CD4-positive, alpha-beta T cell treated with Interleukin-4 for 4 hours (primary cell): Measurements from ENCODE around the gene A1CF.
"Not testable (repeated sequence)": the region's sequence is repeated elsewhere in the genome, so short reads cannot be mapped to it uniquely, and the experiment has no call there.

Source experiments
- DNase-seq: peaks from one replicate; pipeline ENCODE4 v3.0.0-alpha.2; 2020

The A1CF gene

GRCh38 chr10:50857579-50857978 lies 27.8 kb downstream of the A1CF start:
- DNase-seq = no peak

GRCh38 chr10:50855461-50855860 lies 30.0 kb downstream of the A1CF start:
- DNase-seq = no peak

DNA sequence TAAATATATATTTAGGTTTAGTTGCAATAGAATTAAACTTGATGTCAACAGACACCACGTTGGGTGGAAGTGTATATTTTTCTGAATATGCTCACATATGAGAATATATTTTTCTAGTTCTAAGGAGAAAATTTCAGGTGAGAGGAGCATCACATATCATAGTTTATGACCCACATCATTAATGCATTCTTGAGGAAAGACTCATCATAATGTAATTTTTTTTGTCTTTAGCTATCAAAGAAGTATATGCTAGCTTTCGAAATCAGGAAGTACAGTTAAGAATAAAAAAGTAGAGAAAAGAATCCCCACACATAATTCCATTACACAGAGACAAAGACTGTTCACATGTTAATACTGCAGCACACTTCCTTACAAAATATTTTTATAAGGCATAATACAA lies 30.4 kb downstream of the A1CF start:
- no peak for DNase-seq

DNA sequence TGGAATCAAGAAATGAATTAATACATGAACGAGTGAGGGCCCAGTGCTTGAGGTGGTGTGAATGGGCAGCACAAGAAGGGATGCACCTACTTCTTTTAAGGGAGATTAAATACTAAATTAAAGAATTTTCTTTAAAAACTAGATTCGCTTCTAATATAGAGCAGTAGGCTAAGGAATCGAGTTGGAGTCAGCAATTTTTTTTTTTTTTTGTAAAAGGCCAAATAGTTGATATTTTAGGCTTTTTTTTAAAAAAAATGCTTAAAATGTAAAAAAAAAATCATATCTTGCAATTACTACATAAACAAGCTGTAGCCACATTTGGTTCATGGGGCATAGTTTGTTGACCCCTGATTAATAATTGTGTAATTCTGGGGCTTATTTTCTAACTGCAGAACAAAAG lies 31.9 kb downstream of the A1CF start:
- DNase-seq = no peak

- no peak for DNase-seq
Measured at GRCh38 chr10:50851884-50852671, 33.3 kb downstream of the A1CF start.

DNA sequence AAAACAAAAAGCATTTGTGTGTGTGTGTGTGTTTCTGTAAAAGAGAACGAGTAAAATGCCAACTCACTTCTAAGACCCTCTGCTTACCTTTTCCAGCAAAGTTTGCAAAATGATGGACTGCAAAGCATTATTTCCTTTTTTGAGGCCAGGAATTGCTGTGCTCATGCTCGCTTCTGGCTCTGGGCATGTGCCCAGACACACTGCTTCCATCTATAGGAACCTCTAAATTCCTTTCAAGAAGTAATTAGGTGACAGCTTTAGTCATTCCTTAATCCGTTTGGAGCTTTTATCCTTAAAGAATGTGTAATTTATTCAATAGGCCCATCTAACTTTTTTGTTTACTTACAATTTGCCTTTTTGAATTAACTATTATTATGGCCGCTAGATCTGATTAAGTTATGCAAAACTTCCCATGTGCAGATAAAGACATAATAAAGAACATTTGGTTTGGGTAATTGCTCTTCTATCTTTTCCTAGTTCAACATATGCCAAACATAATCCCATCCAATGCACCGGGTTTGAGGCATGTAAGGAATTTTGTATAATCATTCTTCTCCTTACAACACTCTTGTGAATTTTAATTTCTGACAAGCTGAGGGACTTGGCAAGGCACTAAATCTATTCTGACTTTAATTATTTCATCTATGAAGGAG lies 34.7 kb downstream of the A1CF start:
- DNase-seq = no peak

DNA sequence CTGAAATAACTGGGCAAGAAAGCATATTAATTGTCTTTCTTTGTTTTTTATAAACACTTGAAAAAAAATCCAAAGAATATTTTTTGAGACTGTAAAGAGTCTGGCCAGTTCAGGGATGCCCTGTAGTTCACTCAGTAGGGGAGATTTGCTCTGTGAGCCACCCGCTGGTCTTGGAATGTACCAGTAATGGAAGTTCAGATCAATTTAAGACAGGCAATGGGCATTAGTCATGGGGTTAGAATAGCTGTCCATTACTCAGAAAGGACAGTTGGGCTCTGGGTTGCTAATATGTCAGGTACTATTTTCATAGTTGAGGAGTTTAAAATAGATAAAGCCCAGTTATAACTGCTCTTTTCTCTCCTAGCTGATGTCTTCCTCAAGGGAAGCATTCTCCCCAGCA lies 38.7 kb downstream of the A1CF start:
- no peak for DNase-seq

GRCh38 chr10:50837095-50837494 lies 48.3 kb downstream of the A1CF start:
- DNase-seq = no peak

DNA sequence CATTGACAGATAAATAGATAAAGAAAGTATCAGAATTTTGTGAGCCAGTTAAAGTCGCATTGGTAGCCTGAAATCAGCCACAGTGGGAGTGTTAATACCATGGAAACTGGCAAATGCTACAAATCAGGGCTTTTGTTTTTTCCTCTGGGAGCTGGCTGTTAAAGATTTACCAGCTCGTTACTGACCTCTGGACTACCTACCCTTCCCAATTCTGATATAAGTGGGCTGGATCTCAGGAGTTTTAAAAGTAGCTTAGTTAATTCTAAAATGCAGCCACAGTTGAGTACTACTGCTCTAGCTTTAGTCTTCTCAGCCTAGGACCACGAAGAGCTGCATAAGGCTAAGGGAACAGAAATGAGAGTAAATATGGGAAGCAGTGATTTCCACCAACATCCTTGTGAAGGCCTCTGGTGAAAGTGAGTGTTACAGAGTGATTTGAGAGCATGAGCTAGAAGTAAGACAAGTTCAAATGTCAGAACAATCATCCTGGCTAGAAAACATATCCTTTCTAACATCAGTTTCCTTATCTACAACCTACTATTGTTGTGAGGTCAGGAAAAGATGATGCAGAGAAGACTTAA lies 53.2 kb downstream of the A1CF start:
- no peak for DNase-seq

DNA sequence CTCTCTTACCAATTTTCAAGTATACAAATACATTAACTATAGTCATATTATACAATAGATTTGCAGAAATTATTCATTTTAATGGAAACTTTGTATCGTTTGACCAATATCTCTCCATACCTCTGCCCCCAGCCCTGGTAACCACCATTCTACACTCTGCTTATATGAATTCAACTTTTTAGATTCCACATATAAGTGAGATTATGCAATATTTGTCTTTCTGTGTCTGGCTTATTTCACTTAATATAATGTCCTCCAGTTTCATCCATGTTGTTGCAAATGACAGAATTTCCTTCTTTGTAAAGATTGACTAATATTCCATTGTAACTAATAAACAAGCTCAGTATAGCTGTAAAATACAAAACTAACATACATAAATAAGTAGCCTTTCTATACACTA lies 55.4 kb downstream of the A1CF start:
- no peak for DNase-seq

DNA sequence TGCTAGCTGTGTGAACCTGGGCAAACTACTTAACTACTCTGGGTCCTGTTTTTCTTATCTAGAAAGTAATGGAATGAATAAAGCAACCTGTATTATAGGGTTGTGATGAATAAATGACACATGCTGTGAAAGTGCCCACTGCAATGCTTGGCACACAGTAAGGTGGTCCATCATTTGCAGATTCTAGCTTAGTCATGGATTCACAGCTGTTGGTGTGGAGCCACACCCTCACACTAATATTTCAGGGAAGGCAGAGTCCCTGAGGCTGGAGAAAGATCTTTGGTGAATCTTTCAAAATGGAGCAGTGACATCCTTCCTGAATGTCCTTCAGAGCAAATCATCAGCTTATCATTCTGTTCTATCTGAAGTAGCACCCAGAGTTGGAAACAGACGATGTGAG lies 60.6 kb downstream of the A1CF start:
- DNase-seq = no peak

DNA sequence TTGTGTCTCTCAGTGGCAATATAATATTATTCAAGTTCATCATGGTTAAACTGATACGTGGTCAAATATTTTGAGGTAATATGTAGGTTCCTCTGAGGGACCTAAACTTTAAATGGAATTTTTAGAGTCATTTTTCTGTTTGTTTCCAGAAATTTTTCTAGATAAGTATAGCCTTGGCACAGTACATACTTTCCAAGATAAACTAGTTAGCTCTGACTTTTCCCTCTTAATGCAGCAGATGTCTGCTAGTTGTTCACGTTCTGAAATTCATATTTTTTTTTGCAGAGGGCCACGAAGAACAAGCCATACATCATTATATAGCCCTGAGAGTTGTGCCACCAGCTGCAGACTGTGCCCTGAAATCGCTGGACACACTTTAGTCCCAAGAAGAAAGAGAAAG lies 61.6 kb downstream of the A1CF start:
- DNase-seq = no peak

- no peak for DNase-seq
Measured at GRCh38 chr10:50809596-50809995, 75.8 kb downstream of the A1CF start.

- DNase-seq = no peak
Measured at GRCh38 chr10:50807851-50808776, 77.3 kb downstream of the A1CF start.

DNA sequence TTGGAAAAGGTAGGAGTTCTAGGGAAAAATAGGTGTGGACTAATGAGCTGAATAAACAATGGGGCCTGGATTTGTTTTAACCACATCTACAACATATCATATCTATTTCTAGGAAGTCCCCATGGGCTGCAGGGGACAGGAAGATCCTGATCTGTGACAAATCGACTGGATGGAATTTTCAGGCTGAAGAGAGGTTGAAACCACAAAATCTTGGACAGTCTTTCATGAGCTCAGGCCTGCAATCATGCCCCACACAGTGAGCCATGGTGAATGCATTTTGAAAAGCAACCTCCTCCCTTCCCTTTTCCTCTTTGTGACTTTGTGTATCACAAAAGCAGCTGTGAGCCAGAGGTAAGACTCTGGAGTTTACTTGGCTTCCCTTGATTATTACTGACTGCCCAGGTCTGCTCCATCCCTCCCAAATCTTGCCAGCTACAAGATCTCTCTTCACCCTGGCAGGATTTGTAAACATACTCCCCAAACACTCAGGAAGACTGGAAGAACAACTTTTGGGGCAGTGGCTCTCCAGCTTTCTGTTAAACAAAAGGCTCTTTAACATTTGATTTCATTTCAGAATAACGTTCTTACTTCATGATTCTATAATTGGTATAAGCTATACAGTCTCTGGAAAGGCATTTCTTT lies 79.3 kb downstream of the A1CF start:
- DNase-seq = no peak

- no peak for DNase-seq
Measured at GRCh38 chr10:50799595-50799994, 85.8 kb downstream of the A1CF start.

- no peak for DNase-seq
Measured at GRCh38 chr10:50798297-50798696, 87.1 kb downstream of the A1CF start.

- DNase-seq = no peak
Measured at GRCh38 chr10:50796693-50797092, 88.7 kb downstream of the A1CF start.

DNA sequence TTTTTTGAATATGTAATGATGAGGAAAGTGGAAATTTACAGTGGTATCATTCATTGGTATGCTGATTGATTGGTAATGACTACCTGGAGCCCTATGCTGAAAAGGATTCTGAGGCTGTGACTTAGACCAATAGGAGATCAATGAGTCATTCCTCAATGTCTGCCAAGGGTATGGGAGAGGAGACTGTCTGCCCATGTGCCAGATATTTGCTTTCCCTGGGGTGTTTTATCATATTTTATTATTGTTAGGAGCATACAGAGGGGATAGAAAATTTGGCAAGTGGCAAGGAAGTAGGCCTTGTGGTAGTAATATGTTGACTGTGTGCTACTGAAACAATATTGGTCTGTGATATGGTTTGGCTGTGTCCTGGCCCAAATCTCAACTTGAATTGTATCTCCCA lies 90.9 kb downstream of the A1CF start:
- DNase-seq = no peak

DNA sequence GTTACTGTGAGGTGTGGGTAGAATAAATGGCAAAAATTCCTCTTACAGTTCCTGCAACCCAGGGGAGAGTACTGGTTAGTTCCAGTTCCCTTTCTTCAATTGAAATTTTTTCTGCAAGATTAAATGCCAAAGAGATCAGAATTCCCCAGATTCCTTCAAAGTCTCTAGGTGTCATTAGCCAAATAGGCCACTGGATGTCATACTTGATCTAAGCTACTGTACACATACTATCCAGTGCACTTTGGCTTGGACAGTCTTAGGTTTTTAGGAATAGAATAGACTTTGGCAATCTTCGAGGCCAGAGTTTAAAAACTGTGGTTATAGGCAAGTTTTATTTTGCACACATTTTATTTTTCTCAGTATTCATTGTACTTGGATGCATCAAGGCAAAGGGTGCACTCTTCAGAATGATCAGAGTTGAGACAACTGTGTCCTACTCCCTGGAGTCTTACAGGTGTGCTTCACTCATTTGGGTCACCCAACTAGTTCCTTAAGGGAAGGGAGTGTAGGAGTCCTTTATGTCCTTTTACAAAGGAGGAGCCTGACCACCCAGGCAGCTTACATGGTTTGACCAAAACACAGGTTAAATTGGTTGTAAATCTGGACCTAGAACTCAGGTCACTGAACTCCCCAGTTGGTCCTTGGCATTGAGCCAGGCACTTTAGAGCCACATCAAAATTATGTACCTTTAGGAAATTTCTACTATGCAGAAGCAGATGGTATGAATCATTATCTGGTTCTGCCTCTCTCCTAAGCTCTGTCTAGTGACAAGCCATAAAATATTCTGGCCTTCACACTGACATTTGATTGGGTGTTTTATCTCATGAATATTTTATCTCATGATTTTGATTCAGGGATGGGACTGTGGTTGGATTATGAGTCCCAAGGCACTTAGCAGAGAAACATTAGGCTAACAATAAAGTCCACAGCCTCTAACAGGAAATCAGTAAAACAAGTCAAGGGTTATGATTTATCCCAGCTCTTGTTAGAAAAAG lies 96.2 kb downstream of the A1CF start:
- DNase-seq = no peak

DNA sequence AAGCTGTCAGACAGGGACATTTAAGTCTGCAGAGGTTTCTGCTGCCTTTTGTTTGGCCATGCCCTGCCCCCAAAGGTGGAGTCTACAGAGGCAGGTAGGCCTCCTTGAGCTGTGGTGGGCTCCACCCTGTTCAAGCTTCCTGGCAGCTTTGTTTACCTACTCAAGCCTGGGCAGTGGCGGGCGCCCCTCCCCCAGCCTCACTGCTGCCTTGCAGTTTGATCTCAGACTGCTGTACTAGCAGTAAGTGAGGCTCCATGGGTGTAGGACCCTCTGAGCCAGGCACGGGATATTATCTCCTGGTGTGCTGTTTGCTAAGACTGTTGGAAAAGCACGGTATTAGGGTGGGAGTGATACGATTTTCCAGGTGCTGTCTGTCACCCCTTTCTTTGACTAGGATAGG lies 97.5 kb downstream of the A1CF start:
- not testable (repeated sequence) for DNase-seq
